ENCODE results near the gene SACM1L.

The SACM1L gene

DNA sequence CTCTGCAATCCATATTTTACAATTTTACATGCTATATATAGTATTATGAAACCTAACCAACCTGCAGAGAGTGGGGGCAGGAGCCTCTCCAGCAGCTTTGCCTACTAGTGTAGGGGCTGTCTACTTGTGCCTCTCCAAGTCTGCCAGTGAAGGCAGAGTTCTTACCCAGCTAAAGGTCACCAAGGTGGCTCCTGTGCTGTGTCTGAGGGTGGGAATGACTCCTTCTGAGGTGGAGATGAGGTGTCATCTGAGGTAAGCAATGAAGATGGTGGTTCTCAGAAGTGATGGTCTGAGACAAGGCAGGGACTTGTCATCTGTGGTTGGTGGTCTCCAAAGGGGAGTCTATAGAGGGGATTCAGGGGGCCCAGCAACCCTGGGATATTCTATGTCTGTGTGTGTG lies 47.5 kb downstream of the SACM1L start:
- H3K4me3 ChIP-seq (ENCODE audit: low read depth, low read length): no peak overlapping the region
- DNase-seq (ENCODE audit: low read depth, low spot score): no peak
- in situ Hi-C loops (cut with HindIII; ENCODE audit: low sequenced_read_pairs): no loop called here
- TF ChIP-seq, protein P1, sequence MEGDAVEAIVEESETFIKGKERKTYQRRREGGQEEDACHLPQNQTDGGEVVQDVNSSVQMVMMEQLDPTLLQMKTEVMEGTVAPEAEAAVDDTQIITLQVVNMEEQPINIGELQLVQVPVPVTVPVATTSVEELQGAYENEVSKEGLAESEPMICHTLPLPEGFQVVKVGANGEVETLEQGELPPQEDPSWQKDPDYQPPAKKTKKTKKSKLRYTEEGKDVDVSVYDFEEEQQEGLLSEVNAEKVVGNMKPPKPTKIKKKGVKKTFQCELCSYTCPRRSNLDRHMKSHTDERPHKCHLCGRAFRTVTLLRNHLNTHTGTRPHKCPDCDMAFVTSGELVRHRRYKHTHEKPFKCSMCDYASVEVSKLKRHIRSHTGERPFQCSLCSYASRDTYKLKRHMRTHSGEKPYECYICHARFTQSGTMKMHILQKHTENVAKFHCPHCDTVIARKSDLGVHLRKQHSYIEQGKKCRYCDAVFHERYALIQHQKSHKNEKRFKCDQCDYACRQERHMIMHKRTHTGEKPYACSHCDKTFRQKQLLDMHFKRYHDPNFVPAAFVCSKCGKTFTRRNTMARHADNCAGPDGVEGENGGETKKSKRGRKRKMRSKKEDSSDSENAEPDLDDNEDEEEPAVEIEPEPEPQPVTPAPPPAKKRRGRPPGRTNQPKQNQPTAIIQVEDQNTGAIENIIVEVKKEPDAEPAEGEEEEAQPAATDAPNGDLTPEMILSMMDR (IDR thresholded peaks at IDR 0.05; ENCODE audit: low read depth, low read length): no peak

DNA sequence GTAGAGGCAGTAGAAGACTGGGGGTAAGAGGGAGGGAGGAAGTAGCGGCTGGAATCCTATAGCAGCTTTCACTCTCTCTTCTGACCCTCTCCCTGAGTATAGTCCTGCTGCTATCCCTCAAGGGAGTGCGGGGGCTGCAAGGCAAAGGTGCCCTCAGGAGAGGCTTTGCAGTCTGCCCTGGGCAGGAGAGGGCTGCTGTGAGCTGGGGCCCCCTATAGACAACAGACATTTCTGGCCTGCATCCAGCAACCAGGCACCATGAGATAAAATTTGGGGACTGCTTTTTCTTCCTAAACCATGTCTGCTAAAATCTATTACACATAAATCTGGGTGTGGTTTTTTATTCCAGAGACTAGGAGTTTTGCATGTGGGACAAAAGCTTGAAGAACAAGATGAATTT lies 48.0 kb downstream of the SACM1L start:
- no peak overlapping the region for H3K4me3 ChIP-seq (ENCODE audit: low read depth, low read length)
- no peak for DNase-seq (ENCODE audit: low read depth, low spot score)
- TF ChIP-seq, protein P1 (IDR thresholded peaks at IDR 0.05; ENCODE audit: low read depth, low read length): no peak
- in situ Hi-C loops (cut with HindIII; ENCODE audit: low sequenced_read_pairs): no loop called here

DNA sequence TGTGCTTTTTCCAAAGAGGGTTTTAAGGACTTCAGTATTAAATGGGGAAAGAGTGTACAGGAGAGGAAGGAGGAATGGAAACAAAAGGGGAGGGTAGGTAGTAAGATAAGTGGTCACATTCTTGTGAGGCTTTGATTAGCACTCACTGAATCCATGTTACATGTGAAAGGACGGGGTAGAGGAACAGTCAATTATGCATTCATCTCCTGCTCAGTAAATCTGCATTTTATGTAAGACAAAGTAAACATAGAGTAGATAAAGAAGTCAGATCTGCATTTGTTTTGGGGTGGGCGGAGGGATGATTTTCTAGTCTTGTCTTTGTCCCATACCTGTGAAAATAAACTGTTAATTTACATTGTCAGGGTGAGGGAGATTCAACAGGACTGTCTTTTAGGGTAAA lies 50.8 kb downstream of the SACM1L start:
- DNase-seq (ENCODE audit: low read depth, low spot score): no peak
- in situ Hi-C loops (cut with HindIII; ENCODE audit: low sequenced_read_pairs): no loop called here
- no peak overlapping the region for H3K4me3 ChIP-seq (ENCODE audit: low read depth, low read length)
- TF ChIP-seq, protein P1 (IDR thresholded peaks at IDR 0.05; ENCODE audit: low read depth, low read length): no peak

DNA sequence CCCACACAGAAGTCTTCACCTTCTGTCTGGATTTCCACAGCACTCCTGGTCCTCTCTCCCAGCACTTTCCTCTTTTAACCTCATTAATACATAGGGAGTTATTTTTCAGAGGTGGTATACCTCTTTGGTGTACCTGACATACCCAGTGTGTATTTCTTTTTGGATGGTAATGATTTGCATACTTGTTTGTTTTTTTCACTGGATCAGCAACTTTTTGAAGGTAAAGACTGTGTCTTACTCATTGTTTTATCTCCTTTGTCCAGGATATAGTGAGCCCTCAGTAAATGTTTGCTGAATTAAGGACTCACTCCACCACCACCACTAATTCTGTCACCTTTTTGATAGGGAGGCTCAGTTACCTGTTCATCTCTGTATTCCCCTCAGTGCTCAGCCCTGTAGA lies 52.1 kb downstream of the SACM1L start:
- no peak for DNase-seq (ENCODE audit: low read depth, low spot score)
- TF ChIP-seq, protein P1 (IDR thresholded peaks at IDR 0.05; ENCODE audit: low read depth, low read length): no peak
- in situ Hi-C loops (cut with HindIII; ENCODE audit: low sequenced_read_pairs): no loop called here
- H3K4me3 ChIP-seq (ENCODE audit: low read depth, low read length): no peak overlapping the region

DNA sequence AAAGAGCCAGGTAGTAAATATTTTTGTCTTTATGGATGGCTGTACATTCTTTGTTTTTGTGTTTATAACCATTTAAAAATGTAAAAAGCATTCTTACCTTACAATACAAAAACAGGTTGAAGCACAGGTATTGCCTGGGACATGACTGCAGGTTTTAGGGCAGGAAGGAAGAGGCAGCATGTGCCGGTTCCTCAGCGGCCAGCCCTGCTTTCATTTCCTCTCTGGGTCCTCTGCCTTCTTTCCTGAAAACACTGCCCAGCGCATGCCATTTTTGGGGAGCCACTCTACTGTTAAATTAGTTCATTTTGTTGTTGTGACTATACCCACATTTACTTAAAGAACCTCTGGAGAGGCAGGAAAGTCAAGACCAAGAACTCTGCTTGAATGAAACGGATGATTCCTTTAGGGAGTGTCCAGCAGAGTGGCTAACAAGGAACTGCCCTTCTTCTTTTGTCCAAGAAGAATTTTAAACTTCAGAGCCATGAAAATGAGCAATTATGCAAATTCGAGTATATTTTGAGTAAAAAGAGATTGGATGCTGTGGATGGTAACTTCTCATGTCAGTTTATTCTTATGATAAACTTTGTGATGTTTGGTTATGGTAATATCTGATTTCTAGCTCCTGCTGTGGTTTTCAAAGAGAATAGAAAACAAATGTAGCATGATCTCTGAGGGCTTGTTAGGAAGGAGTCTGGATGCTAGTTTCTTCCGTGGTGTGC lies 52.7 kb downstream of the SACM1L start:
- TF ChIP-seq, protein P1 (IDR thresholded peaks at IDR 0.05; ENCODE audit: low read depth, low read length): no peak
- H3K4me3 ChIP-seq (ENCODE audit: low read depth, low read length): no peak overlapping the region
- no peak for DNase-seq (ENCODE audit: low read depth, low spot score)
- in situ Hi-C loops (cut with HindIII; ENCODE audit: low sequenced_read_pairs): no loop called here

DNA sequence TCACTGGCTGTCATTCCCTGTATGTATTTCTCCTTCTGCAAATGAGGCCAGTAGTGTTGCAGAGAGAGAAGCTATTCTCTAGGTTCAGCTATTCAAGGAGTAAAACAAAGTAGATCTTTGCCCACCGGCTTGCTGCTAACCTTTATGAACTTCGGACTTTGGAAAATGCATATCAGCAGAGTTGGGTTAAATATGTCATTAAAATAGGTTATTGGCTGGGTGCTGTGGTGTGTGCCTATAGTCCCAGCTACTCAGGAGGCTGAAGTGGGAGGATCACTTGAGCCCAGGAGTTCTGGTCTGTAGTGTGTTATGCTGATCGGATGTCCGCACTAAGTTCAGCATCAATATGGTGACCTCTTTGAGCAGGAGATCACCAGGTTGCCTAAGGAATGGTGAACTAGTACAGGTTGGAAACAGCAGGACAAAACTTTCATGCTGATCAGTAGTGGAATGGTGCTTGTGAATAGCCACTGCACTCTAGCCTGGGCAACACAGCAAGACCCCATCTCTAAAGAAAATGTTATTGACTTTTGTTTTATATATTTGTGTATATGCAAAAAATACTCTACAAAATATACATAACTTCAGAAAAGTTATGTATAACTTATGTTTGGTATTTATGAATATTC lies 53.4 kb downstream of the SACM1L start:
- in situ Hi-C loops (cut with HindIII; ENCODE audit: low sequenced_read_pairs): no loop called here
- TF ChIP-seq, protein P1 (IDR thresholded peaks at IDR 0.05; ENCODE audit: low read depth, low read length): no peak
- no peak overlapping the region for H3K4me3 ChIP-seq (ENCODE audit: low read depth, low read length)
- DNase-seq (ENCODE audit: low read depth, low spot score): no peak

Data from astrocyte of the spinal cord (primary cell).